ENCODE measurements around the gene SELENOK. TPM values are rescaled to one million over a fixed set of nuclear protein-coding genes. Genes with fewer than 3 reads are reported as not detected.

The SELENOK gene
- polyA plus RNA-seq = 832 and 857 TPM in 2 replicates

DNA sequence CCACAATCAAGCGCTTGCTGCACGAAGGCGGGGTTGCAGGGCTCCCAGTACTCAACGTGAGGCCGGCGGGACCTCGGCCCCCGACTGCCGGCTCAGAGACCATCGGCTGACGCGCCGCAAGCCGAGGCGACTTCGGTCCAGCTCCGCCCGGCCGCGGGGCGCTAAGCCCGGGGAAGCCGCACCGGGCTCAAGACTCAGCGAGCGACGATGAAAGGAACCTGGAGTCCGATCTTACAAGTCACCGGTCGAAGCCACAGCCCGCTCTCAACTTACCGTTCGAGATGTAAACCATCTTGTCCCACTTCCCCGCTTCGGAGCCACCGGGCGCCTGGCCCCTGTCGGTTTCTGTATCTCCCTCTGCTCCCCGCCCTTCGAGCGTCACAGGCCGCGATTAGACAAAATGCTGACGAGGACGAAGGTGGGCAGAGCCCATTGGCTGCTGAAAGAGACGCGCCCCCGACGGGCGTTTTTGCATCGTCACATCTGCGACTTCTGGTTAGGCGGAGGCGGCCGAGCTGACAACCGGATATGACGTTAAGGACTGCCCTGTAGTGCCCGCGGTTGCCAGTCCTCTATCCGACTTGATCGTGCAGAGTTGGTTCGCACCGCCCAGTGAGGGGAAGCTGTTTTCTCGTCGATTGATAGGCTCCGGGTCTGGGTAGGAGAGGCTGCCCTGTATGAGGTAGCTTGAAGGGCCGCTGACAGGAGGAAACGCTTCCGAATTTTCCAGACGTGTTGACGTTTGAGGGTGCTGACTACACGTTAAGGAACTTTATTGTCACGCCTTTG lies at the start of gene SELENOK:
Gene SELENOK, minus strand, starts transcription at position 363 of the 789 bp plus-strand sequence.

GRCh38 chr3:53881691-53882593 lies 9.7 kb downstream of the SELENOK start, which contains the start of gene ACTR8:
Gene ACTR8, minus strand, starts transcription at chr3:53882152. Its CDS starts 51 bp downstream, at chr3:53882101.

DNA sequence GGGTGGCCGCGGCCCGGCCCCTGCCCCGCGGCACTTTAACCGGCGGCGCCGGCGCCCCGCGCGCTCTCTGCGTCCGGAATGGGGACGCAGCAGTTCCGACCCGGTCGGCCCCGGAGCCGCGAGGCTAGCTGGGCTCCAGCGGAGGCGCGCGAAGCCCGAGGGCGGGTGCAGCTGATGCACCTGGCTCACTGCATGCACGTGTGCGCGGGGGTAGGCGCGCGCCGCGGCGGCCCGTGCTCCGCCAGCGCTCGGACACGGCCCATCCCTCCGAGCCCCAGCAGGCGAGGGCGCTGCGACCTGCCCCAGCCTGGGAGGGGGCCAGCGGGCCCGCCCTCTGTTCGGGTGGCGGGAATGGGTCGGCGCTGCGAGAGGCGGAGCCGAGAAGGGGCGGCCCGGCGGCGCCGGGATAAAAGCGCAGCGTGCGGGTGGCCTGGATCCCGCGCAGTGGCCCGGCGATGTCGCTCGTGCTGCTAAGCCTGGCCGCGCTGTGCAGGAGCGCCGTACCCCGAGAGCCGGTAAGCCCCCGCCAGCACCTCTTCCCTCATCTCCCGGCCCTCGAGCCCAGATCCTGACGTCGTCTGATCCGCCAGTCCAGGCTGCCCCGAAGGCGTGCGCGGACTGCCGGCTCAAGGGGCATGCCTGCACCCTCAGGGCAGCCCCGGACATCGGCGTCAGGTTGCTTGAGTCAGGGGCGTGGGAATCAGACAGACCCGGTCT lies 45.4 kb downstream of the SELENOK start, which contains the start of the genes CHDH and IL17RB:
Gene CHDH, minus strand, starts transcription at position 286 of the 717 bp plus-strand sequence. CDS start 22,411 bp downstream, outside the sequence.
Gene IL17RB, plus strand, starts transcription at position 435 of the 717 bp plus-strand sequence. Its CDS starts 21 bp downstream, at position 456.

Other genes starting within 250 kb of the SELENOK start
- 0.75 and 1.2 TPM in 2 replicates for gene CHDH, start 45.4 kb downstream of the SELENOK start, polyA plus RNA-seq
- gene IL17RB, start 45.3 kb downstream of the SELENOK start, polyA plus RNA-seq = 4.7 and 5.1 TPM in 2 replicates
- 10.9 and 12.2 TPM in 2 replicates for gene ACTR8, start 9.7 kb downstream of the SELENOK start, polyA plus RNA-seq
- gene CACNA2D3, start 230.7 kb upstream of the SELENOK start, polyA plus RNA-seq = 1.8 and 6.2 TPM in 2 replicates

All from Purkinje cell (primary cell).